Small intestine (tissue), 7 donors: ENCODE data around the gene SMIM10. TPM values are rescaled to one million over a fixed set of nuclear protein-coding genes. Genes with fewer than 3 reads are reported as not detected.
"Not testable (repeated sequence)": the region's sequence is repeated elsewhere in the genome, so short reads cannot be mapped to it uniquely, and the experiment has no call there.

Experiments
- DNase-seq, 2 donors: peaks; one replicate each; pipeline versions ENCODE4 v3.0.0 to v3.0.0-alpha.2; 2013
- FAIRE-seq: peaks from 2 replicates; lab custom pipeline; 2012; peaks lifted over from hg19 to GRCh38; lab: Jason Lieb, UNC
- H3K27ac ChIP-seq, 3 donors: one replicate each; pipeline ENCODE4 v1.5.1; 2013; ENCODE audit warnings: low read length in 2 of 3, mild to moderate bottlenecking in 2 of 3, control low read depth in 1 of 3, inconsistent platforms in 1 of 3, low read depth in 1 of 3, moderate library complexity in 1 of 3
- H3K27me3 ChIP-seq, 3 donors: one replicate each; pipeline ENCODE4 v1.6.1; 2013; ENCODE audit warnings: low read length in 3 of 3, inconsistent platforms in 1 of 3; ENCODE audit not compliant: control insufficient read depth in 3 of 3, insufficient read depth in 3 of 3
- H3K36me3 ChIP-seq, 3 donors: one replicate each; pipeline ENCODE4 v1.6.1; 2013; ENCODE audit warnings: low read length in 3 of 3, inconsistent platforms in 1 of 3, low read depth in 1 of 3, mild to moderate bottlenecking in 1 of 3, moderate library complexity in 1 of 3; ENCODE audit not compliant: control insufficient read depth in 3 of 3, insufficient read depth in 2 of 3
- H3K4me1 ChIP-seq, 3 donors: one replicate each; pipeline ENCODE4 v1.6.1; 2013; ENCODE audit warnings: low read length in 2 of 3, inconsistent platforms in 1 of 3, low read depth in 1 of 3, mild to moderate bottlenecking in 1 of 3, moderate library complexity in 1 of 3; ENCODE audit not compliant: control insufficient read depth in 3 of 3, insufficient read depth in 2 of 3
- H3K4me3 ChIP-seq, 3 donors: one replicate each; pipeline ENCODE4 v1.5.1; 2013; ENCODE audit warnings: low read length in 3 of 3, control low read depth in 1 of 3, inconsistent platforms in 1 of 3, low read depth in 1 of 3, mild to moderate bottlenecking in 1 of 3, moderate library complexity in 1 of 3
- H3K9me3 ChIP-seq, 2 donors: one replicate each; pipeline ENCODE4 v1.6.1; 2013; ENCODE audit warnings: low read depth in 1 of 2, low read length in 1 of 2; ENCODE audit not compliant: control insufficient read depth in 2 of 2, insufficient read depth in 1 of 2
- WGBS, 3 donors: extraction: QIAGEN DNeasy Blood & Tissue Kit; methylation state at CpG; one replicate each; pipeline ENCODE4 v1.1.7; 2013; 5-methylcytosine and 5-hydroxymethylcytosine counted together
- polyA plus RNA-seq, 4 donors: library from polyadenylated mRNA; stranded (reverse) in 3 of 4; unstranded in 1 of 4; fragments of 200-250 nt in 3 of 4; fragments of 120-200 nt in 1 of 4; gene quantifications; one replicate each; pipeline versions ENCODE4 v1.2.1 to v1.2.3, GENCODE V29; 2013
- donor health status: healthy with polysubstance abuse.
- donor health status: control.
- donor health status: control.
- donor health status: Bipolar disorder and iron deficiency.
- donor health status: healthy.

The SMIM10 gene
- polyA plus RNA-seq, 4 donors = 2.1 to 5.8 (median 2.7) TPM; not detected in 1

DNA sequence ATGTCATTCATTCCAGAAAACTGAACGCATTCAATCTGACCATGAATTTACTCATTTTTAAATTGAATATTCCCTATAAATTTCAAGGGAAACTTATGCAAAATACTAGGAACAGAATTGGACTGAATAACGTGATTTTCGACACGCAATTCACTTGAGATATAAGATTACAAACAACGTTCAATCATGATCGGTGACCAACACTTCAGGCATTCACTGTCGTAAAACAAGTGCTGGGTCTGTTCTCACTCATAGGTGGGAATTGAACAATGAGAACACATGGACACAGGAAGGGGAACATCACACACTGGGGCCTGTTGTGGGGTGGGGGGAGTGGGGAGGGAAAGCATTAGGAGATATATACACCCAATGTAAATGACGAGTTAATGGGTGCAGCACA lies 29.1 kb downstream of the SMIM10 start:
- not testable (repeated sequence) for DNase-seq, H3K9me3 ChIP-seq, H3K36me3 ChIP-seq, FAIRE-seq, H3K4me1 ChIP-seq, H3K27me3 ChIP-seq, H3K27ac ChIP-seq, H3K4me3 ChIP-seq
- 73 to 84% (median 79%) methylated on average over 8 of the region's 8 CpGs for WGBS, 3 donors

DNA sequence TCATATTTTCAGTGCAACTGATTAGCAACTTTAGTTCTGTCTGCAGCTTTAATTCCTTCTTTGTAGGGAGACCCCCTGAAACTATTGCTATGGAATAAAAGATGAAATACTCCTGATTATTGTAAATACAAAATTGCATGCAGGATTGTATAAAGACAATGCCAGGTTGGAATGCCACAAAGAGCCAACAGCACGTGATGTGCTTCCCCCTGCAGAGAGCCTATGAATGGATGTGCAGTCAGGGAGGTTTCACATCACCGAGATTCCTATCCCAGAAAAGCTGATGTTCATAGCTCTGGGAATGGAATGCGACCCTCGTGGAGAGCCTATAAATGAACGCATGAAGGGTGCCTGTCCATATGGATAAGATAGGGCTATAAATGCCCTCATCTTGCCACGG lies 33.0 kb downstream of the SMIM10 start:
- not testable (repeated sequence) for H3K4me1 ChIP-seq, FAIRE-seq, H3K4me3 ChIP-seq, H3K9me3 ChIP-seq, DNase-seq, H3K36me3 ChIP-seq, H3K27me3 ChIP-seq, H3K27ac ChIP-seq
- WGBS, 3 donors = 66 to 84% (median 81%) methylated on average over 6 of the region's 6 CpGs

DNA sequence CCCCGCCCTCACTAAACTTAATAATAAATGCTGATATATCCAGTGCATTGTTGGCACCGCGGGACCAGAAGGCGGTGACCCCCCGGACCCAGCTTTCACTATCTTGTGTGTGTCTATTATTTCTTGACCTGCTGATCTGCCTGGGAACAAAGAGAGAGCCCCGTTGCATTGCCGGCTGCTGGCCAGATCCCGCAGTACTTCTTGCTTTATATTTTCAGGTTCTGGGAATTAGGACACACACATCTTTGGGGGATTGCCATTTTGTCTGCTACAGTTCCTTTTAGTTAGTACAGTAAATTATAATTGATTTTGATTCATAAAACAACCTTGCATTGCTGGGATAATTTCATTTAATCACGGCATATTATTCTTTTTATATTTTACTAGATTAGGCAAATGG lies 33.7 kb downstream of the SMIM10 start:
- WGBS, 3 donors = 73 to 84% (median 82%) methylated on average over 9 of the region's 9 CpGs
- H3K4me3 ChIP-seq = no peak overlapping the region
- no peak for FAIRE-seq
- no peak overlapping the region for H3K27ac ChIP-seq
- H3K27me3 ChIP-seq = peaks cover 0 to 3% (median 0%) of the 10 kb centered on the region in 3 donors
- H3K9me3 ChIP-seq = no peaks in the 10 kb centered on the region
- DNase-seq = no peak
- no peaks in the 10 kb centered on the region for H3K36me3 ChIP-seq
- no peaks in the 10 kb centered on the region for H3K4me1 ChIP-seq

DNA sequence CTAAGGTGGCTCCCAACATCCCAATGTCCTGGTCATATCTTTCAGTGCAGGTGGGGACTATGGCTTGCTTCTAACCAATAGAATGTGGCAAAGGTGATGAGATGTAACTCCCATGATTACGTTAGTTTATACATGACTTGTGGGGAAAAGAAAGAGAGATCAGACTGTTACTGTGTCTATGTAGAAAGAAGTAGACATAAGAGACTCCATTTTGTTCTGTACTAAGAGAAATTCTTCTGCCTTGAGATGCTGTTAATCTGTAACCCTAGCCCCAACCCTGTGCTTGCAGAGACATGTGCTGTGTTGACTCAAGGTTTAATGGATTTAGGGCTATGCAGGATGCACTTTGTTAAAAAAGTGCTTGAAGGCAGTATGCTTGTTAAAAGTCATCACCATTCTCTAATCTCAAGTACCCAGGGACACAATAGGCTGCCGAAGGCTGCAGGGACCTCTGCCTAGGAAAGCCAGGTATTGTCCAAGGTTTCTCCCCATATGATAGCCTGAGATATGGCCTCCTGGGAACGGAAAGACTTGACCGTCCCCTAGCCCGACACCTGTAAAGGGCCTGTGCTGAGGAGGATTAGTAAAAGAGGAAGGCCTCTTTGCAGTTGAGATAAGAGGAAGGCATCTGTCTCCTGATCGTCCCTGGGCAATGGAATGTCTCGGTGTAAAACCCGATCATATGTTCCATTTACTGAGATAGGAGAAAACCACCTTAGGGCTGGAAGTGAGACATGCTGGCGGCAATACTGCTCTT lies 39.6 kb downstream of the SMIM10 start:
- not testable (repeated sequence) for FAIRE-seq, DNase-seq, H3K27ac ChIP-seq, H3K27me3 ChIP-seq, H3K36me3 ChIP-seq, H3K4me1 ChIP-seq, H3K9me3 ChIP-seq, H3K4me3 ChIP-seq
- 76 to 87% (median 86%) methylated on average over 9 of the region's 9 CpGs for WGBS, 3 donors

DNA sequence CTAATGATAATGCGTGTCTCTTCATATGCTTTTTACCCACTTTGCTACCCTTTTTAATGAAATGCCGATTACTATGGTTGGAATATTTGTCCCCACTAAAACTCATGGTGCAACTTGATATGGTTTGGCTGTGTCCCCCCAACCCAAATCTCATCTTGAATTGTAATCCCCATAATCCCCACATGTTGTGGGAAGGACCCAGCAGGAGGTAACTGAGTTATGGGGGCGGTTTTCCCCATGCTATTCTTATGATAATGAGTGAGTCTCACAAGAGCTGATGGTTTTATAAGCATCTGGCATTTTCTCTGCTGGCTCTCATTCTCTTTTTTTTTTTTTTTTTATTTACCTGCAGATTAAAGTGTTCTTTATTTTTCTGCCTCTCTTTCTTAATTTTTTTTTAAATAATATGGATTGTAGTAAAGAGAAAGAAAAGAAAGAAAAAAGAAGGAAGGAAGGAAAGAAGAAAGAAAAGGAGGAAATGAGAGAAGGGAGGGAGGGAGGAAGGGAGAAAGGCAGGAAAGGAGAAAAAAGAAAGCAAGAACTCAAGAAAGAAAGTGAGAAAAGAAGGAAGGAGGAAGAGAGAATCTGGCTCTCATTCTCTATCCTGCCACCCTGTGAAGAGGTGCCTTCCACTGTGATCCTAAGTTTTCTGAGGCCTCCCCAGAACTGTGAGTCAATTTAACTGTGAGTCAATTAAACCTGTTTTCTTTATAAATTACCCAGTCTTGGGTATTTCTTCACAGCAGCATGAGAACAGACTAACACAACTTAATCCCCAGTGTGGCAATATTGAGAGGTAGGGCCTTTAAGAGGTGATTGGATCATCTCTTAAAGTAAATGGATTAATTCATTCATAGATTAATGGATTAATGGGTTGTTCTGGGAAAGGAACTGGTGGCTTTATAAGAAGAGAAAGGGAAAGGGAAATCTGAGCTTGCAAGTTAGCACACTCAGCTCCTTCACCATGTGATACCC lies 50.6 kb downstream of the SMIM10 start:
- not testable (repeated sequence) for H3K36me3 ChIP-seq, H3K4me3 ChIP-seq, H3K27ac ChIP-seq, DNase-seq, H3K9me3 ChIP-seq, H3K27me3 ChIP-seq, H3K4me1 ChIP-seq
- FAIRE-seq = peak; percentile 98
- WGBS, 3 donors = 73 to 98% (median 93%) methylated on average over 3 of the region's 3 CpGs

Other genes starting within 250 kb of the SMIM10 start
- gene PABIR2, start 193.8 kb upstream of the SMIM10 start, polyA plus RNA-seq = 10 to 100 TPM; 16.8 to 31.3 (median 20.9) TPM
- 10 to 100 TPM in 1 of 4 donors, 1 to 10 TPM in 3; 3.6 to 20.0 (median 7.7) TPM for gene MOSPD1, start 75.7 kb upstream of the SMIM10 start, polyA plus RNA-seq
- 1 to 10 TPM in 3 of 4 donors, not detected in 1; 1.6 to 4.5 (median 3.6) TPM for gene RTL8B, start 31.6 kb downstream of the SMIM10 start, polyA plus RNA-seq
- 10 to 100 TPM; 31.1 to 61.8 (median 48.9) TPM for gene RTL8C, start 41.4 kb downstream of the SMIM10 start, polyA plus RNA-seq
- 10 to 100 TPM; 49.1 to 91.2 (median 74.2) TPM for gene RTL8A, start 61.1 kb downstream of the SMIM10 start, polyA plus RNA-seq
- gene SMIM10L2B, start 107.7 kb downstream of the SMIM10 start, polyA plus RNA-seq = 1 to 10 TPM in 2 of 4 donors, under 1 TPM in 1, not detected in 1; 0.27 to 6.5 (median 1.6) TPM
- gene ETDB, start 129.5 kb downstream of the SMIM10 start, polyA plus RNA-seq = not detected
- not detected for gene CT55, start 180.4 kb downstream of the SMIM10 start, polyA plus RNA-seq